Measurements from ENCODE around the gene FANCC.
A peak's percentile ranks its signal among the peaks of the same experiment; 100 is the strongest.

The FANCC gene

GRCh38 chr9:95182854-95183563, 134.5 kb downstream of the FANCC start:
- no peak for DNase-seq

- no peak for DNase-seq
Measured at GRCh38 chr9:95181835-95182234, 135.7 kb downstream of the FANCC start.

GRCh38 chr9:95181226-95181818, 136.2 kb downstream of the FANCC start:
- DNase-seq: no peak

- no peak for DNase-seq
Measured at GRCh38 chr9:95177617-95178016, 139.9 kb downstream of the FANCC start.

- DNase-seq: no peak
Measured at GRCh38 chr9:95176755-95177319, 140.7 kb downstream of the FANCC start.

- no peak for DNase-seq
Measured at GRCh38 chr9:95175523-95175922, 142.0 kb downstream of the FANCC start.

GRCh38 chr9:95174038-95174437, 143.5 kb downstream of the FANCC start:
- DNase-seq: no peak

- no peak for DNase-seq
Measured at GRCh38 chr9:95171596-95171995, 145.9 kb downstream of the FANCC start.

- DNase-seq: no peak
Measured at GRCh38 chr9:95171001-95171400, 146.5 kb downstream of the FANCC start.

- DNase-seq: peak in 1 of 2 donors; percentile 18
Measured at GRCh38 chr9:95167998-95168397, 149.5 kb downstream of the FANCC start.

GRCh38 chr9:95165004-95165403, 152.5 kb downstream of the FANCC start:
- DNase-seq: no peak

GRCh38 chr9:95157481-95158151, 159.9 kb downstream of the FANCC start:
- DNase-seq: no peak

GRCh38 chr9:95156074-95156473, 161.4 kb downstream of the FANCC start:
- DNase-seq: no peak

GRCh38 chr9:95155220-95155619, 162.3 kb downstream of the FANCC start:
- no peak for DNase-seq

GRCh38 chr9:95150903-95151302, 166.6 kb downstream of the FANCC start:
- no peak for DNase-seq

- no peak for DNase-seq
Measured at GRCh38 chr9:95148208-95148520, 169.3 kb downstream of the FANCC start.

- no peak for DNase-seq
Measured at GRCh38 chr9:95147452-95148207, 169.9 kb downstream of the FANCC start.

GRCh38 chr9:95143591-95144561, 173.6 kb downstream of the FANCC start:
- no peak for DNase-seq

- DNase-seq: no peak
Measured at GRCh38 chr9:95142728-95143127, 174.8 kb downstream of the FANCC start.

GRCh38 chr9:95142315-95142714, 175.2 kb downstream of the FANCC start:
- no peak for DNase-seq

- no peak for DNase-seq
Measured at GRCh38 chr9:95140821-95141220, 176.7 kb downstream of the FANCC start.

- DNase-seq: no peak
Measured at GRCh38 chr9:95139126-95139525, 178.4 kb downstream of the FANCC start.

Data from bone marrow (tissue), 2 donors.